Karpas-422 (cell line): ENCODE measurements around the gene BICDL1. TPM values are rescaled to one million over a fixed set of nuclear protein-coding genes. Genes with fewer than 3 reads are reported as not detected.
A peak's percentile ranks its signal among the peaks of the same experiment; 100 is the strongest.

ENCODE experiments used
- DNase-seq: peaks from one replicate; pipeline ENCODE4 v3.0.0-alpha.2; 2015
- H2AFZ ChIP-seq: fragments of 200-600 bp; sonication (generic); 2 replicates; pipeline ENCODE4 v1.6.1; 2014; ENCODE audit warnings: antibody characterized with exemption, low read length, mixed read lengths
- H3K27ac ChIP-seq: fragments of 200-600 bp; sonication (generic); 2 replicates; pipeline ENCODE4 v1.5.1; 2014; ENCODE audit warnings: mild to moderate bottlenecking, low read length, moderate library complexity
- H3K27me3 ChIP-seq: fragments of 200-600 bp; sonication (generic); 2 replicates; pipeline ENCODE4 v1.6.1; 2014; ENCODE audit warnings: low read length, mixed read lengths
- H3K36me3 ChIP-seq: fragments of 200-600 bp; sonication (generic); 2 replicates; pipeline ENCODE4 v1.6.1; 2014; ENCODE audit warnings: low read length, mixed read lengths; ENCODE audit not compliant: insufficient read depth
- H3K4me1 ChIP-seq: fragments of 200-600 bp; sonication (generic); 2 replicates; pipeline ENCODE4 v1.6.1; 2014; ENCODE audit warnings: mild to moderate bottlenecking, low read length, mixed read lengths
- H3K4me2 ChIP-seq: fragments of 200-600 bp; sonication (generic); 2 replicates; pipeline ENCODE4 v1.6.1; 2014; ENCODE audit warnings: low read length, low read depth, mild to moderate bottlenecking; ENCODE audit not compliant: poor library complexity, severe bottlenecking
- H3K4me3 ChIP-seq: fragments of 200-600 bp; sonication (generic); 2 replicates; pipeline ENCODE4 v1.5.1; 2014; ENCODE audit warnings: mild to moderate bottlenecking, antibody characterized with exemption, low read length, mixed read lengths
- H3K79me2 ChIP-seq: fragments of 200-600 bp; sonication (generic); 2 replicates; pipeline ENCODE4 v1.6.1; 2014; ENCODE audit warnings: mild to moderate bottlenecking, low read length, mixed read lengths
- H3K9ac ChIP-seq: fragments of 200-600 bp; sonication (generic); 2 replicates; pipeline ENCODE4 v1.6.0; 2014; ENCODE audit warnings: low read length
- H3K9me2 ChIP-seq: fragments of 200-600 bp; sonication (generic), shearing (Covaris generic); replicated peaks from 2 replicates; pipeline ENCODE4 v1.6.0; 2014; ENCODE audit warnings: mild to moderate bottlenecking, low read length, moderate library complexity; ENCODE audit not compliant: insufficient read depth
- H3K9me3 ChIP-seq: fragments of 300-700, 200-600 bp; sonication (generic); 2 replicates; pipeline ENCODE4 v1.6.1; 2014; ENCODE audit warnings: low read length, mixed read lengths
- H4K20me1 ChIP-seq: fragments of 200-600 bp; sonication (generic); 2 replicates; pipeline ENCODE4 v1.6.1; 2014; ENCODE audit warnings: mild to moderate bottlenecking, antibody characterized with exemption, low read length, low read depth; ENCODE audit not compliant: insufficient read depth
- total RNA-seq: library from RNA; depleted of rRNA; stranded (reverse); fragments of >200 nt; shearing (Covaris generic); gene quantifications from 2 replicates; pipeline ENCODE4 v1.2.3, GENCODE V29; 2014; ENCODE audit warnings: low replicate concordance; rRNA removed

The BICDL1 gene
- total RNA-seq: 28.5 and 57.6 TPM in 2 replicates

GRCh38 chr12:119988472-119989360, at the start of gene BICDL1:
BICDL1 (plus strand) TSS chr12:119989236; CDS start chr12:119989869, 633 bp downstream.
- Histone ChIP-seq H3K27me3 (no peaks in the 10 kb centered on the region), H3K27ac (peak within 1 kb of the TSS; percentile 76), H2AFZ (peak within 1 kb of the TSS; percentile 73), H3K36me3 (peaks cover 8% of the 10 kb centered on the region), H3K4me3 (peak within 1 kb of the TSS; percentile 90), H3K9me3 (no peaks in the 10 kb centered on the region), H3K9me2 (no peaks in the 10 kb centered on the region), H3K79me2 (peaks cover 37% of the 10 kb centered on the region), H3K4me1 (peaks cover 37% of the 10 kb centered on the region), H4K20me1 (0 out of 2 replicates have a peak, but pooled peaks cover 3% of the 10 kb centered on the region), H3K4me2 (peak within 1 kb of the TSS; percentile 90), H3K9ac (peak within 1 kb of the TSS; percentile 84)
- peak; percentile 99 for DNase-seq

- no peaks in the 10 kb centered on the region for H4K20me1 ChIP-seq
These were observed 48.1 kb upstream of the BICDL1 start for GRCh38 chr12:119940897-119941296.

GRCh38 chr12:119942386-119942785, 46.6 kb upstream of the BICDL1 start:
- H3K79me2 ChIP-seq: no peaks in the 10 kb centered on the region
- no peaks in the 10 kb centered on the region for H4K20me1 ChIP-seq
- no peak overlapping the region for H3K4me2 ChIP-seq
- H3K9ac ChIP-seq: no peak overlapping the region
- no peak overlapping the region for H3K4me3 ChIP-seq
- no peak overlapping the region for H2AFZ ChIP-seq
- no peaks in the 10 kb centered on the region for H3K4me1 ChIP-seq
- no peaks in the 10 kb centered on the region for H3K36me3 ChIP-seq
- no peaks in the 10 kb centered on the region for H3K9me2 ChIP-seq
- no peak overlapping the region for H3K27ac ChIP-seq
- no peaks in the 10 kb centered on the region for H3K27me3 ChIP-seq
- DNase-seq: no peak
- H3K9me3 ChIP-seq: no peaks in the 10 kb centered on the region

More at GRCh38 chr12:119940897-119941296, 48.1 kb upstream of the BICDL1 start:
- no peak overlapping the region for H3K27ac ChIP-seq
- H3K9me3 ChIP-seq: no peaks in the 10 kb centered on the region
- H3K27me3 ChIP-seq: no peaks in the 10 kb centered on the region
- no peak overlapping the region for H3K4me3 ChIP-seq
- H3K4me2 ChIP-seq: no peak overlapping the region
- H3K9ac ChIP-seq: no peak overlapping the region
- no peaks in the 10 kb centered on the region for H3K79me2 ChIP-seq
- H3K4me1 ChIP-seq: no peaks in the 10 kb centered on the region
- no peaks in the 10 kb centered on the region for H3K36me3 ChIP-seq
- DNase-seq: no peak
- H3K9me2 ChIP-seq: no peaks in the 10 kb centered on the region
- no peak overlapping the region for H2AFZ ChIP-seq

GRCh38 chr12:119946213-119946612, 42.8 kb upstream of the BICDL1 start:
- Histone ChIP-seq H3K4me1 (peaks cover 3% of the 10 kb centered on the region; the same call in 1 of the 2 replicates), H3K9ac (no peak overlapping the region), H2AFZ (no peak overlapping the region), H3K79me2 (no peaks in the 10 kb centered on the region), H3K36me3 (no peaks in the 10 kb centered on the region), H3K4me3 (no peak overlapping the region), H3K9me2 (no peaks in the 10 kb centered on the region), H3K9me3 (no peaks in the 10 kb centered on the region), H3K4me2 (no peak overlapping the region), H4K20me1 (no peaks in the 10 kb centered on the region), H3K27me3 (no peaks in the 10 kb centered on the region), H3K27ac (no peak overlapping the region)
- DNase-seq: no peak

GRCh38 chr12:119949145-119949544, 39.9 kb upstream of the BICDL1 start:
- Histone ChIP-seq H3K9me3 (no peaks in the 10 kb centered on the region), H3K9me2 (no peaks in the 10 kb centered on the region), H3K27ac (no peak overlapping the region), H3K9ac (no peak overlapping the region), H3K4me1 (peaks cover 3% of the 10 kb centered on the region; the same call in 1 of the 2 replicates), H2AFZ (no peak overlapping the region), H3K79me2 (no peaks in the 10 kb centered on the region), H3K27me3 (no peaks in the 10 kb centered on the region), H3K36me3 (no peaks in the 10 kb centered on the region), H4K20me1 (no peaks in the 10 kb centered on the region), H3K4me3 (no peak overlapping the region), H3K4me2 (no peak overlapping the region)
- no peak for DNase-seq

GRCh38 chr12:119949594-119949993, 39.4 kb upstream of the BICDL1 start:
- peak; percentile 50 for DNase-seq
- no peak overlapping the region for H2AFZ ChIP-seq

GRCh38 chr12:119956047-119956446, 33.0 kb upstream of the BICDL1 start:
- H3K4me1 ChIP-seq: no peaks in the 10 kb centered on the region
- no peaks in the 10 kb centered on the region for H3K27me3 ChIP-seq
- no peaks in the 10 kb centered on the region for H4K20me1 ChIP-seq
- no peak overlapping the region for H3K9ac ChIP-seq
- H3K9me3 ChIP-seq: peaks cover 11% of the 10 kb centered on the region; the same call in 1 of the 2 replicates
- no peaks in the 10 kb centered on the region for H3K36me3 ChIP-seq
- H3K9me2 ChIP-seq: no peaks in the 10 kb centered on the region
- no peak overlapping the region for H3K27ac ChIP-seq
- no peak overlapping the region for H3K4me3 ChIP-seq
- no peak overlapping the region for H2AFZ ChIP-seq
- no peak for DNase-seq
- H3K79me2 ChIP-seq: no peaks in the 10 kb centered on the region
- H3K4me2 ChIP-seq: no peak overlapping the region

More at GRCh38 chr12:119949594-119949993, 39.4 kb upstream of the BICDL1 start:
- Histone ChIP-seq H4K20me1 (no peaks in the 10 kb centered on the region), H3K9ac (no peak overlapping the region), H3K27me3 (no peaks in the 10 kb centered on the region), H3K27ac (no peak overlapping the region), H3K4me1 (peaks cover 3% of the 10 kb centered on the region; the same call in 1 of the 2 replicates), H3K9me2 (no peaks in the 10 kb centered on the region), H3K4me2 (no peak overlapping the region), H3K9me3 (no peaks in the 10 kb centered on the region), H3K4me3 (no peak overlapping the region), H3K36me3 (no peaks in the 10 kb centered on the region), H3K79me2 (no peaks in the 10 kb centered on the region)

- no peaks in the 10 kb centered on the region for H3K36me3 ChIP-seq
- H4K20me1 ChIP-seq: no peaks in the 10 kb centered on the region
- no peak overlapping the region for H2AFZ ChIP-seq
- peaks cover 11% of the 10 kb centered on the region; the same call in 1 of the 2 replicates for H3K9me3 ChIP-seq
- H3K27me3 ChIP-seq: no peaks in the 10 kb centered on the region
- no peak overlapping the region for H3K9ac ChIP-seq
- no peak overlapping the region for H3K4me2 ChIP-seq
- no peak for DNase-seq
- H3K4me1 ChIP-seq: no peaks in the 10 kb centered on the region
- H3K27ac ChIP-seq: no peak overlapping the region
- H3K9me2 ChIP-seq: no peaks in the 10 kb centered on the region
- no peak overlapping the region for H3K4me3 ChIP-seq
- no peaks in the 10 kb centered on the region for H3K79me2 ChIP-seq
These were observed 31.9 kb upstream of the BICDL1 start for GRCh38 chr12:119957135-119957534.
